Measurements from ENCODE around the gene KCTD18.
A peak's percentile ranks its signal among the peaks of the same experiment; 100 is the strongest.

Gene KCTD18

DNA sequence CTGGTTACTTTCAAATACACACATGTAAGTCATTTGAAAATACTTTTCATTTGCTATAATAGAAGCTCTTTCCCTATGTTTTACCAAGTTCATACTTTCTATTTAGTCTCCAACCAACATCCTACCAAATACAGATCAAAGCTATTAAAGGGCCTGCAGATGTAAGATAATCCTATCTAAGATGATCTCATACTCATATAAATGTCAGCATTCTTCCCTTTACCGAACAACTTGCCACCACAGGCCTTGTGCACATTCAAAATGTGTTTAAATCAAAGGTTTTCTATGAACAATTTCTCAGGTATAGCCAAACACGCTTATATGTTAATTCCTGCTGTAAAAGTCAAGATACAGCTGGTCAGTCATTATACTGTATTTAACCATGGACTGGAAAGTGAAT is 23.3 kb downstream of the KCTD18 start:
- FAIRE-seq, result no peak
- DNase-seq (ENCODE audit: low spot score), result no peak

DNA sequence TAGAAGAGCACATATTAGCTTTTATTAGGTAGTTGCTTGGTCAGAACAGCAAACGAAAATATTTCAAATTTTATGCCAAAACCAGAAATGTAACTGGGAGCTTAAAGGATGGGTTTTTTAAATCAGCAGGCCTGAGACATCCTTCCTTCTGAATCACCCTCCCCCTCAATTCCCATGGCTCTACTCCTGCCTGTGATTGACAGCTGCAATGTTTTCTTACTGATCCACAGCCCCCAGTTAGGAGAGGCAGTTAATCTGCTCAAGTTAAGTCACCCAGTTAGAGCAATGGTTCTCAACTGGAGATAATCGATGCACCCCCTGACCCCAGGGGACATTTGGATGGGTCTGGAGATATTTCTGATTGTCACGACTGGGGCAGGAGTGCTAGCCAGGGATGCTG is 24.9 kb downstream of the KCTD18 start:
- no peak for FAIRE-seq
- no peak for DNase-seq (ENCODE audit: low spot score)

DNA sequence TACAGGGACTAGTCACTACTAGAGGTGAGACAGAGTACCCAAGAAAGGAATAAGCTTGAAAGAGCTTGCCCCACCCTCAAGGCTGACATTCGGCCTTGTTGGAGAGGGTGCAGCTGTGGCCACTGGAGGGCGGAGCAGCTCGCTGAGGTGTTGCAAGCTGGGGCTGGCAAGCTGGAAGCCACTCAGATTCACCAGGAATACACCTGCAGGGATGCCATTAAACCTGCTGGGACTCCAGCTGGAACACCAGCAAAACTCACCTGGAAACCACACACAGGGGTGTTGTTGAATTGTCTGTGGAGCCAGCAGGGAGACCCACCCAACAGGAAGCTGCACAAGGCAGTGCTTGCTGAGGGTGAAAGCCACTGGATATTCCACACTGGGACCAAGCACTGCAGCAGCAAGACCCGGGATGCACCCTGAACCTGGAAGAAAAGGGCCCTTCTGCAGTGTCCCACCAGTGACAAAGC is 26.1 kb downstream of the KCTD18 start:
- FAIRE-seq, result no peak
- DNase-seq (ENCODE audit: low spot score), result peak; percentile 18

DNA sequence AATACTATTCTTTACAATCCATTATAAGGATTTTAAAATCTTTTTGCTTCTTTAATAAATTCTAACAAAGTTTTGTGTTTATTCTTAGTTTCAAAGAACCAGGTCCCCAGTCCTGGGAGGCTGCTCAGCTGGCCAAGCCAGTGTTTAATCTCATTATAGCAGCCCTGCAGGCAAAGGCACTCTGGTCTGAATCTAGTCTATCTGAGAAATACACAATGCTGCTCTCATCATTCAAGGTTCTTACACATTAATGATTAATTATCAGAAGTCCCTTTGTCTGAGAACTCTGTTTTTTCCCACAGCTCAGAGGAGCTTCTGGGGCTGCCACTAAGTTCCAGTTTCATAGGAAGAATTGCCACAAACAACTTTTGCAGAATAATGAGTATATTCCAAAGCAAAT is 27.7 kb downstream of the KCTD18 start:
- no peak for FAIRE-seq
- DNase-seq (ENCODE audit: low spot score), result no peak

DNA sequence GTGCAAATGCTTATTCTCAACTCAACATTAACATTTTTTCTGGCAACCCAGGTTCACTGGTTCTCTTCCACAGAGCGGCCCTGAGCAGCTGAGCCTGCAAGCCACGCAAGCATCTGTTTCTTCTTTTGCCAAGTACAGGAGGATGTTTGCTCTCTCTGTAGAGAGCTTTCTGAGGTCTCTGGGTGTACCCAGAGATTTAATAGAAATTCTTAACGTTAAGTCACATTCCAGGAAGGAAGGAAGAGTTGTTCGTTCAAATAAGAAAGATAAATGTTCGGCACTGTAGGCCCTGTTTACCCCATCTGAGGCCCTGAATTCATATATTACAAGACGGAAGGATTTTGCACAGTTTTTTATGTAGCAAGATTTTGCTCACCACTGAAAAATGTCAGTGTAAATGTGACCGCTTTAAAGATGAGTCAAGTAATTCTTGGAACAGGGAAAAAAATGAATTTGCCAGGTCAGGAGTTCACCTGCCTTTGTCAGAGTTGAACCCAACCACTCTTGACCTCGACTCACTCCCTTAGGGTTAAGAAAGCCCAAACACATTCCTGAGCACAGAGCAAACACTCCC is 30.1 kb downstream of the KCTD18 start:
- DNase-seq (ENCODE audit: low spot score) (peak; percentile 27), FAIRE-seq (no peak)

DNA sequence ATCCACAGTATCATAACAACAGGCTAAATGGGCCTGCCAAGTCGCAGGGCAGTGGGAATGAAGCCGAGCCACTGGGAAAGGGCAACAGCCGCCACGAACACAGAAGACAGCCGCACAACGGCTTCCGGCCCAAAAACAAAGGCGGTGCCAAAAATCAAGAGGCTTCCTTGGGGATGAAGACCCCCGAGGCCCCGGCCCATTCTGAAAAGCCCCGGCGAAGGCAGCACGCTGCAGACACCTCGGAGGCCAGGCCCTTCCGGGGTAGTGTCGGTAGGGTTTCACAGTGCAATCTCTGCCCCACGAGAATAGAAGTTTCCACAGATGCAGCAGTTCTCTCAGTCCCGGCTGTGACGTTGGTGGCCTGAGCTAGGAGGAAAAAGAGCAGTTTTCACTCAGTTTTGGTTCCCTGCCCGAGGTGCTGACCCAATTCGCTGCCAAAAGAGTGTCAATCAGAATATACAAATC is 32.2 kb downstream of the KCTD18 start:
- FAIRE-seq (no peak), DNase-seq (ENCODE audit: low spot score) (no peak)

DNA sequence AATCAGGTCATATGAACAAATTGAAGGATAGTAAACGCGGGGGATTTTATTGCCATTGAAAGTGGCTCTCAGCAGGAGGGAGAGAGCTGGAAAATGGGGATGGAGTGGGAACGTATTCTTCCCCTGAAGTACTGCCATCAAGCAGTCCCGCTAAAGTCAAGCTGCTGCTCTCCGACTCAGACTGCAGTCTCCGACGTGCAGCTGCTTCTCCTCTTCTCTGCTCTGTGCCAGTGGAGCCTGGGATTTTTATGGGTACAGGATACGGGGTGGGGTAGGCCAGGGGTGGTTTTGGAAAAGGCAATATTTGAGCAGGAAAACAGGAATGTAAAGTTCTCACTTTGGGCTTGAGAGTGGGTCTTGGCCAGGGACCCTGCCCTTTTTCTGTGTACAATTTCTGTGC is 33.0 kb downstream of the KCTD18 start:
- no peak for DNase-seq (ENCODE audit: low spot score)
- no peak for FAIRE-seq

DNA sequence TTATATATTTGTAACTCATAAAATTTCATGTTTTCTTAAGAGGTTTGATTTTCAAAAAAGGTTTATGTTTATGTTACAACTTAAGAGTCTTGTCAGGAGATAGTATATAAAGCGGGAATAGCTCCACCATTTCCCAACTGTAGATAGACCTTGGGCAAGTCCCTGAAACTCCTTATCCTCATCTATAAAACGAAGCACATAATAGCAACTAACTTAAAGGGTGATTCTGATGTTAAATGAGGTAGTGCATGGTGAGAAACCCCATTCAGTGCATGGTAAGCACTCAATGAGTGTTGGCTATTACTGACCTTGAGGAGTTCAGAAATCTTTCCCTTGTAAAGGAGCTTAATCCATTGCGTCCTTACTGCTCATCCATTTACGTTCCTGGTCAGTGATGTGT is 34.1 kb downstream of the KCTD18 start:
- DNase-seq (ENCODE audit: low spot score) (no peak), FAIRE-seq (no peak)

DNA sequence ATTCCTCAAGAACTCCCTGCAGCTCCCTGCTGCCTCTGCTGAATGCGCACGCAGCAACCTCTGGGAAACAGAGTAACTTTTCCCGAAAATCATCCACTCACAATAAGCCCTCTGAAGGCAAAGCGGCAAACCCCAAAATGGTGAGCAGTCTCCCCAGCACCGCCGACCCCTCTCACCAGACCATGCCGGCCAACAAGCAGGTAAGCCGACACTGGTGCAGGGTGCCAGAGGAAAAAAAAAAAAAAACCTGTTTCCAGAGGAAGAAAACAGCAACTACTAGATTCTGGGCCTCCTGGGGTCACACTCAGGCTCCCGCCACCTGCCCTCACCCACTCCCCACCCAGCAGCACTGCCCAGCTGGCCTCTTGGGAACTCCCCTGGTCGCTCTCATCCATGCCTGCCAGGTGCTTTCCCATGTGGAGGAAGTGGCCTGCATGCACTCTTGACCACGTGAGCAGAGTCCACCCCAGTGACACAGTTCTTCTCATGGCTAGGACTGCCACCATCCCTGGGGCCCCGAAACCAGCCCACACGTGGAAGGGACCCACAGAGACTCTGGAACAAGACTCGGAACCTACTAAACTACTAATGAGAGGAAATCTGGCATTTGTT is 36.9 kb downstream of the KCTD18 start:
- FAIRE-seq (no peak), DNase-seq (ENCODE audit: low spot score) (no peak)

DNA sequence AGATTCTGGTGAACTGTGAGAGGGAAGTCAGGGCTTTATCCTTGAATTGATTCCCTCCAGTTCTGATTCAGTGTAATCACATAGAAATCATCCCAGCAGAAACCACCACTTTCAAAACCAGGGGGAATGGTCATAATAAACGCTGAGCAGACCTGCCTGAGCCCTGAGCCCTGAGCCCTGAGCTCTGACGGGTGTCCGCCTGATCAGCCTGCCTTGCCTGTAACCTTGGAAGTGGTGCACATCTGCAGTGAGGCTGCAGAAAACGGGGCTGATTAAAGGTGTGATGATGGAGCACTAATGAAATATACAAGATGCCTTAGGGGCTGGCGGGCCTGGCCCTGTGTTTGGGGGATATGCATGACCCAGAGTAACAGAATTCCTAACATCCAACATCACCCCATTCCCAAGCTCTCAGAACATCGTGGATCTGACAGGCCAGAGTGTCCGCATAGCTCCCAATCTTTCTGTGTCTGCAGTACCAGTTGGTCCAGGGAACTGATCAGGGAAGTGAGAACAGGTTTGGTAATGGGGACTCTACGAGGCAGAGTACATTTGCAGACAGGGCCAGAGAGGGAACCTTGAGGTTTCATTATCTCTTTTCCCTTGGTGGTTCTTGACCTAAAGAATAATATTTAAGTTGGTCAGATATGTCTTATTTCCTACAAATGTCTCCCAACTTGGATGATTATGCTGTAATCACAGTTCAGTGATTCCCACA is 37.8 kb downstream of the KCTD18 start:
- DNase-seq (ENCODE audit: low spot score), result no peak
- no peak for FAIRE-seq

DNA sequence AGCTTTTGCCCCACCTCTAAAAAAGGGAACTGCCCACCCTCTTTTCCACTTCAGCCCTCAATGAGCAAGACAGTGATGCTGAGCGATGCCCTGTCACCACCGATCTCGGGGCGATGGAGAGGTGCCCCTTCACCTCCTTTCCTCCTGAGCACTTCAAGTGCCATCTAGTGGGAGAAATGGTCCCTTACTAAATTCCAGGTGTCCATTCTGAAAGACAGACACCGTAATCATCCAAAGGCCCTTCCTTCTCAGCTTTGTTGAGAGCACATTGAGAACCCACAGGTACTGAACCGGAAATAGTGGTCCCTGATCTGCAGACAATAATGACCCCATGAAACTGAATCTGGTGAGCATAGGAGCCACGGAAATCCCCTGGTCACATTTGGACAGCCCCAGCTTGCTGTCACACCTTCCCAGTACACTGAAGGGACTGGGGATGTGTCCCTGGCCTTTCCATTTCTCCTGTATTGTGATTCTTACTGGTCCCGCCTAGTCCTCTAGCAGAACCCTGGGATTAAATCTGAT is 38.5 kb downstream of the KCTD18 start:
- no peak for FAIRE-seq
- peak; percentile 32 for DNase-seq (ENCODE audit: low spot score)

DNA sequence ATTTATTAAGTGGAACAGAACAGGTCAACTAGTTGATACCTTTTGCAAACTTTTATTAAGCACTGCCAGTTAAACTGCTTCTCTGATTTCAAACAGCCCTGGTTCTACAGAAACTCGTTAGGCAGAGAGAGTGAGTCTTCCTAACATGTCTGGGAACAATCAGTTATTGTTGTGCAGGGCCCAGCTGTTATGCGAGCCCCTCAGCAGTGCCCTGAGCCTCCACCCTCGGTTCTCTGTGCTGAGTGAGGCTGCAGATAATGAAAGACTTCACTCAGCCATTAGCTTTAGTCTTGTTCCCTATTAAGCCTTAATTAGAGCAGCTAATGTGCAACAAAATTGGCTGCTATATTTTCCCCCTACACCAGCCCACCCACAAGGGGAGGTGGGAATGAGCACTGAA is 39.6 kb downstream of the KCTD18 start:
- DNase-seq (ENCODE audit: low spot score) (no peak), FAIRE-seq (no peak)

DNA sequence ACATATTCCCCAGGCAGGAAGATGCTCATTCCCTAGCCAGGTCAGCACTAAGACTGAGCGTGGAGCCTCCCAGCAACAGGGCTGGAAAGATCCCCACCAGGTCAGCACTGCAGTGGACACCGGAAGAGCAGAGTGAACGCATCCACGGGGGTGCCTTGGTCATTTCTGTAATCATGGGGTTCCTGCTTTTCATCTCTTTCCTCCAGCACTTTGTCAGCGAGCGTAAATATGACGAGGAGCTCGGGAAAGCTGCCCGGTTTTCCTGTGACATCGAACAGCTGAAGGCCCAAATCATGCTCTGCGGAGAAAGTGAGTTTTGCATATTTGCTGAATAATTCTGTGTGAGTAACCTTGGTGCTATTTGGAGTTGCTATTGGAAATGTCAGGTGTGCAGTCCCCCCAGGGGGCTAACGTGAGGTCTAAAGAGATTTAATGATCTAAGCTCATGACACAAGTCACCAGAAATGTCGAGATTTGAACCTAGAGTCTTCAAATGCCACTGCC is 40.1 kb downstream of the KCTD18 start:
- no peak for DNase-seq (ENCODE audit: low spot score)
- no peak for FAIRE-seq

DNA sequence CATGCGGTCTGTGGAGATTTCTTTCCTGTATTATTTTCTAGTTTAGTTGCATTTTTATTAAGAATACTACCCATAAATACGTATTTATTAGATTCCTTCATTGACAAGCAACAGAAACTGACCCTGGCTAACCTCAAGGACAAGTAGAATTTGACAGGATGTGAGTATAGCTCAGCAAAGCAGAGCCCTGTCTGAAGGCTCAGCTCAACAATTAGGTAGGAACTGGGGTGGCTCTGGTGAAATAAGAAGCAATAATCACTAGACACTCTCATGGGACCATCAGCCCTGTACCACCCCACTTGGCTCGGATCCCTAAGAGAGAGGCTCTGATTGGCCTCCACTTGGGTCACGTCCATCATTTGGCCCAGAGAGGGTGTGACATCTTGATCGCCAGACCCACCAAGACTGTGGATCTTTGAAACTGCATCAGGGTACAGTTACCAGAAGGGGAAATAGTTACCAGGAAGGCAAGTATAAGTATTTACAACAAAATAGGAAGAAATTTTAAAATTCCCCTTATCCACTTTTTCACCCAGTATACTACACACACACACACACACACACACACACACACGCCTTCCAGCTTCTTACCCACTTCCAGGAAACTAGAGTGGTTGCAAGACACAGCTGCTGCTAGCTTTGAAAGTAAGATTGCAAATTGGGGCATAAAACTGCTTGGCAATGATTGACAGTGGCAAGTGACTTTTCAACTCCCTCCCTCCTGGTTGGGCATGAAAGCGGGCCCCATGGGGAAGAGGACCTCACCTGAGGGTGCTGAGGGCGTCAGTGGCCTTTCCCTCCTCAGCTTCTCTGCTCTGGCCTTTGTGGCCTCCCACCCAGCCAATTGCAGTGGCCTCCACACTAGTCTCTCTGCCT is 41.8 kb downstream of the KCTD18 start:
- FAIRE-seq (no peak), DNase-seq (ENCODE audit: low spot score) (no peak)

DNA sequence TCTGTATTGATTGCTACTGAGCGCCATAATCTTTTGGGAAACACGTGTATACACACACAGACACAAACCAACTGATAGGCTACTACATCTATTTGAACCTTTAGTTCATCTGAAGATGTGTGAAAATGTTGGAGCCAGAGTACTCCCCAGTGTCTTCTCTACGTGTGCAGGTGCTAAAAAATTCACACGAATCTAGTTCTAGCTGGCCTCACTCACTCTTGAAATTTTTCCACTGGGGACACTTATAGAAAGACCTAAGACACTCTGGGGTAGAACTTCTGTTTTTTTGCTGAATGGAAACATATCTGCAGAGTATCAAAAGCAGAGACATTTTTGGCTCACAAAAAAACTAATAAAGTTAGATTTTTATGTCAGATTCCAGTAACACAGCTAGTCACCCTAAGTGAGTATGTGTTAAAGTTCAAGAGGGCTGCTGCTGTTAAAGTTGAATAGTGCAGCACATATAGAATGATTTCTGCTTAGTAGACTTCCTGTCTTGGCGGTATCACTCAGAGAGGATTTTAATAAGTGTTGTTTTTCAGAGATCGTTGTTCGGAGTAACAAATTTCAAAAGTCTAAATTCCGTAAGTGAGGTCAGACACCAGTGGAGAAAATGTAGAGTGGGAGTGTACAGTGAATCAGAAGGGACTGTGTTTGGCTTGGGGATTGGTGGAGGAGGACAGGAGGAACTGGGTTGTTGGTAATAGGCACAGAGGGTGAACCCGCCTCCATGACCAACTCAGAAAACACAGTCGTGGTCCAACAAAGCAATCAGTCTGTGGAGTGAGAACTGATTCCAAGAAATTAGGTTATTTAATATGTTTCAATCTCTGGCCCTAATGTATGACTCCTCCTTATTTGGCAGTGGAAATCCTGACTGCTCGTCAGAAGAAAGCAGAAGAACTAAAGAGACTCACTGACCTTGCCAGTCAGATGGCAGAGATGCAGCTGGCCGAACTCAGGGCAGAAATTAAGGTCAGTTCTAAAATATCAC is 43.1 kb downstream of the KCTD18 start:
- no peak for DNase-seq (ENCODE audit: low spot score)

DNA sequence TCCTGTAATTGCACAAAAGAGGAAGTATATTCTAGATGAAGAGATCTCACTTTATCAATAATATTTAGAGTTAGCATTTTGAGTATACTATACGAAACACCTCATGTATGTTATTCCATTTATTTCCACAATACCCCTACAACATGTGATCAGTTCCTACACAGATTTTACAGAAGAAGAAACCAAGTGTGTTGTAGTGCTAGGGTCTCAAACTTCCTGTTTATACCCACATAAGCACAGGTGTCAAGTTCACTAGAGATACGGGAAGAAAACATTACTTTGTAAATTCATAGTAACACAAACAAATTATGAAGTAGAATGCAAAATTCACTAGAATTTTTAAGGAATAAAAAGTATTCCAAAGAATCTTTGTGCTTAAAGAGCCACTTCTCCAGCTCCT is 46.4 kb downstream of the KCTD18 start:
- FAIRE-seq (no peak), DNase-seq (ENCODE audit: low spot score) (no peak)

More for the DNA sequence above, 43.1 kb downstream of the KCTD18 start:
- no peak for FAIRE-seq

DNA sequence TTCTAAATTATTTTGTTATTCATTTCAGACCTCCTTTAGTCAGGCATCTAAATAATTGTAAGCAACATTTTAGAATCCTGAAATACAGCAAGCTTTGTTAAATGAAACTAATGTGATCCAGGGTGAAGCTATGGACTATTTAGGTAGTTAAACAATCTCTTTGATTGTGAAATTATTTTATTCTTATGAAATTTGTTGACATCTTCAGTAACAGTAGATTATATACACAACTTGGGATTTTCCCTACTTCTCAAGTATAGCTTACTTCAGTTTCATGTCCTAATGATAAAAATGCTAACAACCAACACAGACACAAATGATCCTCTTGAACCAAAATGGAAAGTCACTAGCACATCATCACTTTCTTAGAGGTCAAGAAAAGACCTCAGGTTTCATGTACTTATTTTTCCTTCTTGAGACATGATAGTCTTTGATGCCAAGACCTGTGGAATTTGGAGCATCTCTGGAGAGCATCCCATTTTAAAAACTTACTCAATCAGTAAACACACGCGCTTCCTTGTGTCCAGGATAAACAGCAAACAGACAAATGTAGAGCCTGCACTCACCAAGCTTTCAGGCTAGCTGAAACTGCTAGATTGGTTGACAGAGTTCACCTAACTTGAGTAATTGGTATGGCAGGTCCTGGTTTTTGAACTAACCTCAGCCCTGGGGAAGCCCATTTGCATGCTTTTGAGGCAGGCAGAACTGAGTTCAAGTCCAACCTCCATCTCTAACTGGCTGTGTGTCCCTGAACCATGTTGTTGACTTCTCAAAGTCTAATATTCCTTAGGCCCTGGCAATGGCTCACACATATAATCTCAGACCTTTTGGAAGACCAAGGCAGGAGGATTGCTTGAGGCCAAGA is 47.8 kb downstream of the KCTD18 start:
- DNase-seq (ENCODE audit: low spot score) (no peak), FAIRE-seq (no peak)

DNA sequence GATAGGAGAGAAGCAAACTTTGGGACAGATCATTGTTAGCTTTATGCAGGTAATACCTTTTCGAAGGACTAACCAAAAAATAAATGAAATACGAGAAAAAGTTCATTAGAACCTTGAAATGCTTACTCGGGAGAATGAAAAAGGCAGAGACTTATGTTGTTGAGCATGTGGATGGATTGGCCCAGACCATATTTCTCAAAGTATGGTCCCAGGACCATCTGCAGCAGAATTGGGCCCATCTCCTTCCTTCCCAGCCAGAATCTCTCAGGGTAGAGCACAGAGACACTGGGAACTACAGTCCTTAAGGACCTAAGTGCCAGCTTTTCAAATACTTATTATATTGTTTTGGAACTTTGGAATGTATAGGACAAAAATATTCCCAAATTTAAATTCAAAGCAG is 50.8 kb downstream of the KCTD18 start:
- FAIRE-seq (no peak), DNase-seq (ENCODE audit: low spot score) (no peak)

DNA sequence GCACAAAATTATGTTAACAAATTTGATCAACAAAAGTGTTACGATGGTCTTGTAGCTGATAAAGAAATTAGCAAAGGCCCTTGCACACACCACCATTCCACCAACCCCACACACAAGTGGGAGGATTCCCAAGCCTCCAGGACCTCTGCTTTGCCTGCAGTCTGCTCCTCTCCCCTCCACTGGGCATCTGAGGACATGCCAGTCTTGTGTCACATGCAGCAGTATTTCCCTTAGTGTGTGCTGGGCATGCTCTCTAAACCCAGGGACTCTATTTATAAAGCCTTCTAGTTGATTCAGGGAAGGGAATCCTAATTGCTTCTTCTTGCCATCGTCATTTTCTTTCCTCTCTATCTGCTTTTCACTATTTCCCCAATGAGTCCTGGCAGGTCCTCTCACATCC is 53.3 kb downstream of the KCTD18 start:
- FAIRE-seq (no peak), DNase-seq (ENCODE audit: low spot score) (no peak)

All from urothelium cell line (cell line).